Liver (tissue), 9 donors: ENCODE measurements around the gene PHTF2. TPM values are rescaled to one million over a fixed set of nuclear protein-coding genes. Genes with fewer than 3 reads are reported as not detected.

Experiments used
- DNase-seq: peaks from one replicate; pipeline ENCODE4 v3.0.0-alpha.2; 2017; ENCODE audit warnings: low spot score
- H3K27ac ChIP-seq, 2 donors: one replicate each; pipeline ENCODE4 v1.7.0; 2013; ENCODE audit warnings: inconsistent platforms in 2 of 2, low read length in 2 of 2, control low read depth in 1 of 2, low read depth in 1 of 2, mild to moderate bottlenecking in 1 of 2
- H3K27me3 ChIP-seq, 4 donors: one replicate each; pipeline versions ENCODE4 v1.6.1 to v1.7.0; 2013; ENCODE audit warnings: low read length in 3 of 4, inconsistent platforms in 1 of 4, mild to moderate bottlenecking in 1 of 4, moderate library complexity in 1 of 4; ENCODE audit not compliant: control insufficient read depth in 4 of 4, insufficient read depth in 4 of 4
- H3K36me3 ChIP-seq, 4 donors: one replicate each; pipeline versions ENCODE4 v1.6.1 to v1.7.0; 2013; ENCODE audit warnings: low read length in 3 of 4, mild to moderate bottlenecking in 3 of 4, low read depth in 1 of 4, moderate library complexity in 1 of 4; ENCODE audit not compliant: control insufficient read depth in 4 of 4, insufficient read depth in 3 of 4
- H3K4me1 ChIP-seq, 4 donors: one replicate each; pipeline versions ENCODE4 v1.6.1 to v1.7.0; 2013; ENCODE audit warnings: low read length in 3 of 4, mild to moderate bottlenecking in 3 of 4, moderate library complexity in 1 of 4; ENCODE audit not compliant: control insufficient read depth in 4 of 4, insufficient read depth in 4 of 4
- H3K4me3 ChIP-seq, 3 donors: one replicate each; pipeline versions ENCODE4 v1.6.1 to v1.7.0; 2013; ENCODE audit warnings: low read length in 3 of 3, control low read depth in 1 of 3, low read depth in 1 of 3, mild to moderate bottlenecking in 1 of 3
- H3K9ac ChIP-seq, 2 donors: one replicate each; pipeline ENCODE4 v1.7.0; 2013; ENCODE audit warnings: low read length in 2 of 2, mild to moderate bottlenecking in 2 of 2, moderate library complexity in 2 of 2, control low read depth in 1 of 2, low read depth in 1 of 2
- H3K9me3 ChIP-seq, 4 donors: one replicate each; pipeline versions ENCODE4 v1.6.1 to v1.7.0; 2013; ENCODE audit warnings: low read length in 3 of 4; ENCODE audit not compliant: control insufficient read depth in 4 of 4
- CTCF ChIP-seq: fragments of 150-350 bp; IDR thresholded peaks from 2 replicates; pipeline ENCODE4 v1.5.1; 2017; ENCODE audit warnings: improper control_type of control experiment, low read depth, low read length; ENCODE audit not compliant: missing input control
- EGR1 ChIP-seq, 2 donors: IDR thresholded peaks; 2 replicates each; pipeline ENCODE4 v1.6.1; 2016 to 2018; ENCODE audit warnings: antibody characterized with exemption in 2 of 2, low read depth in 2 of 2
- FOXA1 ChIP-seq: IDR thresholded peaks from 2 replicates; pipeline ENCODE4 v1.6.1; 2016; ENCODE audit warnings: antibody characterized with exemption
- FOXA2 ChIP-seq: IDR thresholded peaks from 2 replicates; pipeline ENCODE4 v1.6.1; 2016; ENCODE audit warnings: antibody characterized with exemption
- GABPA ChIP-seq, 2 donors: IDR thresholded peaks in 1 of 2; conservative IDR thresholded peaks in 1 of 2; 2 replicates each; pipeline ENCODE4 v1.6.1; 2016; ENCODE audit warnings: antibody characterized with exemption in 2 of 2, mild to moderate bottlenecking in 1 of 2, moderate library complexity in 1 of 2
- HNF4A ChIP-seq, 2 donors: conservative IDR thresholded peaks; 2 replicates each; pipeline ENCODE4 v1.6.1; 2016; ENCODE audit warnings: antibody characterized with exemption in 2 of 2, mild to moderate bottlenecking in 2 of 2
- JUND ChIP-seq, 2 donors: IDR thresholded peaks; 2 replicates each; pipeline ENCODE4 v1.6.1; 2016; ENCODE audit warnings: antibody characterized with exemption in 2 of 2
- MAX ChIP-seq: IDR thresholded peaks from 2 replicates; pipeline ENCODE4 v1.6.1; 2016; ENCODE audit warnings: antibody characterized with exemption
- NR2F2 ChIP-seq: IDR thresholded peaks from 2 replicates; pipeline ENCODE4 v1.6.1; 2016; ENCODE audit warnings: antibody characterized with exemption
- RAD21 ChIP-seq, 2 donors: IDR thresholded peaks; 2 replicates each; pipeline ENCODE4 v1.6.1; 2016; ENCODE audit warnings: antibody characterized with exemption in 2 of 2, mild to moderate bottlenecking in 2 of 2
- RXRA ChIP-seq, 2 donors: IDR thresholded peaks; 2 replicates each; pipeline ENCODE4 v1.6.1; 2017 to 2018; ENCODE audit warnings: antibody characterized with exemption in 2 of 2, mild to moderate bottlenecking in 1 of 2
- SP1 ChIP-seq: IDR thresholded peaks from 2 replicates; pipeline ENCODE4 v1.6.1; 2018; ENCODE audit warnings: antibody characterized with exemption, mild to moderate bottlenecking
- TAF1 ChIP-seq: conservative IDR thresholded peaks from 2 replicates; pipeline ENCODE4 v1.6.1; 2016; ENCODE audit warnings: antibody characterized with exemption, mild to moderate bottlenecking
- ZBTB33 ChIP-seq: IDR thresholded peaks from 2 replicates; pipeline ENCODE4 v1.6.1; 2016; ENCODE audit warnings: antibody characterized with exemption
- WGBS: extraction: QIAGEN DNeasy Blood & Tissue Kit; methylation state at CpG from one replicate; pipeline ENCODE4 v1.1.7; 2013; 5-methylcytosine and 5-hydroxymethylcytosine counted together
- polyA plus RNA-seq, 2 donors: library from polyadenylated mRNA; stranded (reverse) in 1 of 2; unstranded in 1 of 2; fragments of 200-250 nt in 1 of 2; fragments of >200 nt in 1 of 2; fragmentation: Nextera tagmentation in 1 of 2; extraction: Ambion mirVana in 1 of 2; gene quantifications; one replicate each; pipeline versions ENCODE4 v1.2.1 to v1.2.3, GENCODE V29; 2013 to 2015
- total RNA-seq, 2 donors: library from RNA; depleted of rRNA; stranded (reverse); fragments of >200 nt; gene quantifications; one replicate each; pipeline ENCODE4 v1.2.3, GENCODE V29; 2014
- TF ChIP-seq, protein P1 (sequence below): IDR thresholded peaks from 2 replicates; pipeline ENCODE4 v1.6.1; 2016; ENCODE audit warnings: antibody characterized with exemption
- TF ChIP-seq, protein P2 (sequence below): IDR thresholded peaks from 2 replicates; pipeline ENCODE4 v1.6.1; 2016; ENCODE audit warnings: antibody characterized with exemption, mild to moderate bottlenecking
- donor health status: healthy.
- donor health status: healthy.
- donor health status: healthy.
- donor health status: healthy.
- donor health status: healthy.

The PHTF2 gene
- total and polyA plus RNA-seq, 4 donors, result 2.2 to 7.3 (median 4.7) TPM

- TF ChIP-seq RAD21 (IDR thresholded peaks at IDR 0.05) (no peak), SP1 (no peak), FOXA1 (no peak), TAF1 (no peak), ZBTB33 (no peak)
- 69% methylated on average over 3 of the region's 3 CpGs for WGBS
- peaks cover 2 to 38% (median 24%) of the 10 kb centered on the region in 4 donors for H3K4me1 ChIP-seq
Observed at GRCh38 chr7:77796109-77796508, 2.5 kb upstream of the PHTF2 start.

GRCh38 chr7:77796960-77797359, 1.6 kb upstream of the PHTF2 start:
- Histone ChIP-seq H3K27me3 (no peaks in the 10 kb centered on the region), H3K36me3 (no peaks in the 10 kb centered on the region), H3K4me3 (peak overlapping the region; percentile 64 to 96 (median 88)), H3K9ac (peak overlapping the region; percentile 67 to 77), H3K27ac (no peak overlapping the region), H3K4me1 (peaks cover 2 to 33% (median 24%) of the 10 kb centered on the region in 4 donors), H3K9me3 (no peaks in the 10 kb centered on the region)
- 28% methylated on average over 5 of the region's 5 CpGs for WGBS
- TF ChIP-seq NR2F2, result no peak
- TF ChIP-seq ZBTB33, result no peak
- TF ChIP-seq, protein P1, sequence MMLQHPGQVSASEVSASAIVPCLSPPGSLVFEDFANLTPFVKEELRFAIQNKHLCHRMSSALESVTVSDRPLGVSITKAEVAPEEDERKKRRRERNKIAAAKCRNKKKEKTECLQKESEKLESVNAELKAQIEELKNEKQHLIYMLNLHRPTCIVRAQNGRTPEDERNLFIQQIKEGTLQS, result no peak
- TF ChIP-seq MAX, result no peak
- TF ChIP-seq JUND (IDR thresholded peaks at IDR 0.05), result no peak
- TF ChIP-seq FOXA1, result no peak
- no peak for TF ChIP-seq CTCF
- TF ChIP-seq EGR1 (IDR thresholded peaks at IDR 0.05; ENCODE audit: low read depth in 2 of 2), result no peak
- no peak for TF ChIP-seq RXRA (IDR thresholded peaks at IDR 0.05)
- TF ChIP-seq, protein P2, sequence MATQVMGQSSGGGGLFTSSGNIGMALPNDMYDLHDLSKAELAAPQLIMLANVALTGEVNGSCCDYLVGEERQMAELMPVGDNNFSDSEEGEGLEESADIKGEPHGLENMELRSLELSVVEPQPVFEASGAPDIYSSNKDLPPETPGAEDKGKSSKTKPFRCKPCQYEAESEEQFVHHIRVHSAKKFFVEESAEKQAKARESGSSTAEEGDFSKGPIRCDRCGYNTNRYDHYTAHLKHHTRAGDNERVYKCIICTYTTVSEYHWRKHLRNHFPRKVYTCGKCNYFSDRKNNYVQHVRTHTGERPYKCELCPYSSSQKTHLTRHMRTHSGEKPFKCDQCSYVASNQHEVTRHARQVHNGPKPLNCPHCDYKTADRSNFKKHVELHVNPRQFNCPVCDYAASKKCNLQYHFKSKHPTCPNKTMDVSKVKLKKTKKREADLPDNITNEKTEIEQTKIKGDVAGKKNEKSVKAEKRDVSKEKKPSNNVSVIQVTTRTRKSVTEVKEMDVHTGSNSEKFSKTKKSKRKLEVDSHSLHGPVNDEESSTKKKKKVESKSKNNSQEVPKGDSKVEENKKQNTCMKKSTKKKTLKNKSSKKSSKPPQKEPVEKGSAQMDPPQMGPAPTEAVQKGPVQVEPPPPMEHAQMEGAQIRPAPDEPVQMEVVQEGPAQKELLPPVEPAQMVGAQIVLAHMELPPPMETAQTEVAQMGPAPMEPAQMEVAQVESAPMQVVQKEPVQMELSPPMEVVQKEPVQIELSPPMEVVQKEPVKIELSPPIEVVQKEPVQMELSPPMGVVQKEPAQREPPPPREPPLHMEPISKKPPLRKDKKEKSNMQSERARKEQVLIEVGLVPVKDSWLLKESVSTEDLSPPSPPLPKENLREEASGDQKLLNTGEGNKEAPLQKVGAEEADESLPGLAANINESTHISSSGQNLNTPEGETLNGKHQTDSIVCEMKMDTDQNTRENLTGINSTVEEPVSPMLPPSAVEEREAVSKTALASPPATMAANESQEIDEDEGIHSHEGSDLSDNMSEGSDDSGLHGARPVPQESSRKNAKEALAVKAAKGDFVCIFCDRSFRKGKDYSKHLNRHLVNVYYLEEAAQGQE, result no peak
- TF ChIP-seq HNF4A (conservative IDR thresholded peaks at IDR 0.05), result no peak
- TF ChIP-seq TAF1, result no peak
- TF ChIP-seq GABPA (IDR thresholded peaks at IDR 0.05 in 1 of 2, conservative IDR thresholded peaks at IDR 0.05 in 1 of 2), result no peak
- TF ChIP-seq RAD21 (IDR thresholded peaks at IDR 0.05), result no peak
- TF ChIP-seq FOXA2, result no peak
- DNase-seq, result no peak

More at GRCh38 chr7:77796109-77796508, 2.5 kb upstream of the PHTF2 start:
- H3K9me3 ChIP-seq, result no peaks in the 10 kb centered on the region
- no peak overlapping the region for H3K9ac ChIP-seq
- no peak overlapping the region for H3K4me3 ChIP-seq
- no peak for DNase-seq
- no peaks in the 10 kb centered on the region for H3K27me3 ChIP-seq
- no peaks in the 10 kb centered on the region for H3K36me3 ChIP-seq
- H3K27ac ChIP-seq, result no peak overlapping the region
